Thoracic aorta (tissue), 2 donors: Measurements from ENCODE around the gene SLCO2B1. TPM values are rescaled to one million over a fixed set of nuclear protein-coding genes. Genes with fewer than 3 reads are reported as not detected.

ENCODE experiments used
- ATAC-seq: fragments of 150-250 bp; one replicate; pipeline ENCODE4 v1.8.0; 2017; ENCODE audit warnings: low read depth; ENCODE audit not compliant: insufficient number of reproducible peaks, low FRiP score
- DNase-seq: peaks from one replicate; pipeline ENCODE4 v3.0.0-alpha.2; 2020; ENCODE audit warnings: low spot score
- H3K27ac ChIP-seq, 2 donors: fragments of 200-600 bp; sonication (generic); 1 replicate in 1 of 2; 2 replicates in 1 of 2; pipeline ENCODE4 v1.5.1; 2016; ENCODE audit warnings: mild to moderate bottlenecking in 2 of 2, moderate library complexity in 2 of 2
- H3K27me3 ChIP-seq: fragments of 200-600 bp; sonication (generic); replicated peaks from 2 replicates; pipeline ENCODE4 v1.6.0; 2016; ENCODE audit warnings: mild to moderate bottlenecking; ENCODE audit not compliant: insufficient read depth
- H3K36me3 ChIP-seq: fragments of 200-600 bp; sonication (generic); one replicate; pipeline ENCODE4 v1.5.1; 2016
- H3K4me1 ChIP-seq, 2 donors: fragments of 200-600 bp; sonication (generic); 1 replicate in 1 of 2; 2 replicates in 1 of 2; pipeline versions ENCODE4 v1.5.1 to v1.6.0; 2016; ENCODE audit warnings: low read depth in 2 of 2, mild to moderate bottlenecking in 1 of 2; ENCODE audit not compliant: control insufficient read depth in 1 of 2
- H3K4me3 ChIP-seq: fragments of 200-600 bp; sonication (generic); 2 replicates; pipeline ENCODE4 v1.5.1; 2016; ENCODE audit warnings: mild to moderate bottlenecking
- H3K9me3 ChIP-seq: fragments of 200-600 bp; sonication (generic); 2 replicates; pipeline ENCODE4 v1.5.1; 2016
- total RNA-seq, 2 donors: library from RNA; depleted of rRNA; stranded (reverse); fragments of >200 nt; gene quantifications; one replicate each; pipeline versions ENCODE4 v1.1.0 to v1.2.3, GENCODE V29; 2016
- TF ChIP-seq, protein P1 (sequence below): fragments of 200-600 bp; sonication (generic); IDR thresholded peaks from one replicate; pipeline ENCODE4 v1.5.1; 2019; ENCODE audit warnings: antibody characterized with exemption

Gene SLCO2B1
- total RNA-seq, 2 donors from 2014 or later = 107 to 692 TPM

DNA sequence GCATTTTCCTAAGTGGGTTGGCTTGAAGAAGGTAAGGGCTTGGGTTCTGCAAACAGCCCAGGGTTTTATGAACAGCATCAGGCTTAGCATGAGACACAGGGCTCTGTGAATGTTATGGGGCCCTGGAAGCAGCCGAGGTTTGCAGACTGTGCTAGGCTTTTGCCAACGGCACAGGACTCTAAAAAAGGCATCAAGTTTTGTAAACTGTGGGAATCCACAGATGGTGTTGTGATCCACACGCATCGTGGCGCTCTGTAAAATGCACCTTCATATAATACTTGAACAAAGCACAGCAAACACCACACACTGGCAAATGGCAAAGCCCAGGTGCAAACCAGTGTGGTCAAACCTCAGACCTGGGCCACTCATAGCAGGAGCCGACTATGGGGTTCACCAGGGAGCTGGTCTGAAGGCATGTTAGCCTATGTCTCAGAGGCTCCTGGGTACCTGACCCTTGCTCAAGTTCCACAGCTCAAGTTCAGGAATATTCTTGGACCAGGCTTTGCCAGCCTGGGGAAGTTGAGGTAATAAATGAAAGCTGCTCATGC, 2.4 kb upstream of the SLCO2B1 start:
- no peaks in the 10 kb centered on the region for H3K9me3 ChIP-seq
- DNase-seq (no peak), ATAC-seq (no peak)
- H3K36me3 ChIP-seq = no peaks in the 10 kb centered on the region
- H3K4me3 ChIP-seq = no peak overlapping the region
- TF ChIP-seq, protein P1, sequence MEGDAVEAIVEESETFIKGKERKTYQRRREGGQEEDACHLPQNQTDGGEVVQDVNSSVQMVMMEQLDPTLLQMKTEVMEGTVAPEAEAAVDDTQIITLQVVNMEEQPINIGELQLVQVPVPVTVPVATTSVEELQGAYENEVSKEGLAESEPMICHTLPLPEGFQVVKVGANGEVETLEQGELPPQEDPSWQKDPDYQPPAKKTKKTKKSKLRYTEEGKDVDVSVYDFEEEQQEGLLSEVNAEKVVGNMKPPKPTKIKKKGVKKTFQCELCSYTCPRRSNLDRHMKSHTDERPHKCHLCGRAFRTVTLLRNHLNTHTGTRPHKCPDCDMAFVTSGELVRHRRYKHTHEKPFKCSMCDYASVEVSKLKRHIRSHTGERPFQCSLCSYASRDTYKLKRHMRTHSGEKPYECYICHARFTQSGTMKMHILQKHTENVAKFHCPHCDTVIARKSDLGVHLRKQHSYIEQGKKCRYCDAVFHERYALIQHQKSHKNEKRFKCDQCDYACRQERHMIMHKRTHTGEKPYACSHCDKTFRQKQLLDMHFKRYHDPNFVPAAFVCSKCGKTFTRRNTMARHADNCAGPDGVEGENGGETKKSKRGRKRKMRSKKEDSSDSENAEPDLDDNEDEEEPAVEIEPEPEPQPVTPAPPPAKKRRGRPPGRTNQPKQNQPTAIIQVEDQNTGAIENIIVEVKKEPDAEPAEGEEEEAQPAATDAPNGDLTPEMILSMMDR = no peak
- no peaks in the 10 kb centered on the region for H3K4me1 ChIP-seq
- H3K27ac ChIP-seq = no peak overlapping the region
- H3K27me3 ChIP-seq = no peaks in the 10 kb centered on the region

DNA sequence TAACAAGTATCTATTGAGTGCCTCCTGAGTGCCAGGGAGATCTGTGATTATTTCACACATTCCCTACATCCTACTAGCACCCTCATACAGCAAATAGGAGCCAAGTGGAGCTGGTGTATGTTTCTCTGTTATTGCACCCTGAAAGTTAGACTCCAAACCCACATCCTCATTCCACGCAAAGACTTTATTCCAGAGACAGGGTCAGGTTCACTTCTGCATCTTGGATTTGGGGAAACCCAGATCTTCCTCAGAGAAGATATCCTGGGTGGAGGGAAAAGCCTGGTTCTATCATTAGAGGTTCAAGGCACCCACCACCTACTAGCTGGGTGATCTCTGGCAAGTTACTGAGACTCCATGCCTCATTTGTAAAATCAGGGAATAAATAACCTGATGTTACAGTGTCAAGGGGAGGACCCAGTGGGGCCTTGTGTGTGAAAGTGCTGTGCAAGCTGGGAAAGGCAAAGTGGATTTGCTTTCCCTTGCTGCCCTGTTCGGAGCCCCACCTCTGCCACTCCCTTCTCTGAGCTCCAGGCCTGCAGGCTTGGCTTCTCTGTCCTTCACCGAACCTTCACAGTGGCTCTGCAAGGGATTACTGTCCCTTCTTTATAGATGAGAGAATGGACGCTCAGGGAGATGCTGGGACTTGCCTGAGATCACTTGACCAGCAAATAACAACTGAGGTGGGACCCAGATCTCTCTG, 991 bp upstream of the SLCO2B1 start:
- Histone ChIP-seq H3K4me3 (no peak overlapping the region), H3K4me1 (no peaks in the 10 kb centered on the region), H3K27me3 (no peaks in the 10 kb centered on the region), H3K9me3 (no peaks in the 10 kb centered on the region), H3K36me3 (no peaks in the 10 kb centered on the region), H3K27ac (no peak overlapping the region)
- TF ChIP-seq, protein P1 = no peak
- no peak for ATAC-seq
- no peak for DNase-seq

DNA sequence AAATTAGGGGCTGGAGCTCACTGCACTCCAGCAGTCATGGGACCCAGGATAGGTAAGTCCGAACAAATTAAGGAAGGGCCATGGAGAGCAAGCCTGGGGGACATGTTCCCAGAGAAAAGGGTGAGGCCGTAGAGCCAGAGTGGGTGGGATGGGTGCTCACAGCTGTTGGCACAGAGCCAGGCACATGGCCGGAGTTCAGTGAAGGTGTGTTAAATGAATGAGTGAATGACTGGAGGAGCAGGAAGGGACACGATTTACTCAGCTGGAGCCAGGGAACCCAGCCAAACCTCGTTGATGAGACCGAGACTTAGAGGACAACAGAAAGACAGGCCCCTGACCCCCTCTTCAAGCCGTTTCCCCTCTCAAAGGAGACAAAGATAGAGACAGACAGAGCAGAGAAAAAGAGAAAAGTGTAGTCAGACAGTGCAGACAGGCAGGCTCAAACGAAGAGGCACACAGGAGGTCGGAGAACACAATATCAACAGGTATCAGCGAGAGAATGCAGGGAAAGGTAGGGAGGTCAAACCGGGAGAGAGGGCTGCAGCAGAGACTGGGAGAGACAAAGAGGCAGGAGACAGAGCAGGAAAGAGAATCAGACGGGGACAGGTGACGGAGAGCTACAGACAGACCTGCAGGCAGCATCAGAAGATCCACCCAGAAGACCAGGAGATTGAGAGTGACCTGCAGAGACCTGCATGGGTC, 590 bp downstream of the SLCO2B1 start:
- no peak overlapping the region for H3K27ac ChIP-seq
- no peaks in the 10 kb centered on the region for H3K27me3 ChIP-seq
- no peaks in the 10 kb centered on the region for H3K36me3 ChIP-seq
- no peaks in the 10 kb centered on the region for H3K4me1 ChIP-seq
- no peaks in the 10 kb centered on the region for H3K9me3 ChIP-seq
- ATAC-seq (no peak), DNase-seq (no peak)
- TF ChIP-seq, protein P1 = no peak
- H3K4me3 ChIP-seq = peak overlapping the region; percentile 61

DNA sequence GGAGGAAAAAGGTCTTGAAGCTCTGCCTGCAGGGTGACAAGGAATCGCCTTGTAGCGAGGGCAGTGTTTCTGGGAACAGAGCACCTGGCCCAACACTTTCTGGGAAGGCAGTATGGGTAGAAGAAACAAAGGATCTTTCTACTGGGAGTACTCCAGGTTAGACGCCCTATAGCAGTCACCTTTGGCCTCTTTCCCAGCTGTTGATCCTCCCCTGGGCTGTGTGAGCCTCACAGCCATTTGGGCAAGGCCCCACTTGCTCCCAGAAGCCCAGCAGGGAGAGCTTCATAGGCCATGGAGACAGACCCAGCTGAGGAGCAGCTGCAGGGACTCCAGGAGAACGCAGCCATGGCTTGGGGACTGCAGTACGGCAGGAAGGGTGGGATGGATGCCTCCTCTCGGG, 1.2 kb downstream of the SLCO2B1 start:
- Histone ChIP-seq H3K27me3 (no peaks in the 10 kb centered on the region), H3K9me3 (no peaks in the 10 kb centered on the region), H3K27ac (no peak overlapping the region), H3K4me3 (peak overlapping the region; percentile 61), H3K36me3 (no peaks in the 10 kb centered on the region), H3K4me1 (no peaks in the 10 kb centered on the region)
- no peak for ATAC-seq
- DNase-seq = no peak
- TF ChIP-seq, protein P1 = no peak

DNA sequence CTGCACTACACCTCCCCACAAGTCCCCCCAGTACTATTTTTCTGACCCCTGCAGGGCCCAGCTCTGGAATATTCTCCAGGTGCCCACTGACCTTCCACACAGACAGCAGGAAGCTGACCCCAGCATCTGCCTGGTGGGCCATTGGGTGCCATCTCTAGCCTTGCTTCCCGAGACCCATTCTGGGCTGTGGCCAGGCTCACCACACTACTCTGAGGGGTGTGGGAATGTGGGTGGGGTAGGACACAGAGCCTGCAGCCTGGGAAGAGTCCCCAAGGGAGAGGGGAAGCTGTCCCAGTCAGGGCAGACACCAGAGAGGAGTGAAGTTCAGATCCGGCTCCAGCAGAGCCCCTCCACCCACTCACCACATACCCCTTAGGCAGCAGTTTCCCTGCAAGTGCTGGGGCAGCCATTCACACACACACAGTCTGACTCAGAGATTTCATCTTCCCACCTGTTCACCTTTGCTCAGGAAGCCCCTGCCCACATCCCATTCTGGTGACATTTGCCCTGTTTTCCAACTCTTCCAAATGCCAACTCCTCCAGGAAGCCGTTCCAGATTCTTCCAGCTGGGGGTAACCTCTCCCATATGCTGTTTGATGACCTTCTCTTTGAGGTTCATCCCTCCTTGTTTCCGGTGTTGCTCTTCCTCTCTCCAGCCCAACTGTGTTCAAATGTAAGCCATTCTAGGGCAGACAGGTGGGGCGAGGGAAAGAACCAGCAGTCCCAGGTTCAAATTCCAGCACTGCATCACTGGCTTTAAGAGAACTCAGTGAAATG, 1.9 kb downstream of the SLCO2B1 start:
- TF ChIP-seq, protein P1 = no peak
- Histone ChIP-seq H3K27ac (no peak overlapping the region), H3K9me3 (no peaks in the 10 kb centered on the region), H3K36me3 (no peaks in the 10 kb centered on the region), H3K4me3 (peak overlapping the region; percentile 61), H3K27me3 (no peaks in the 10 kb centered on the region), H3K4me1 (no peaks in the 10 kb centered on the region)
- ATAC-seq (no peak), DNase-seq (no peak)
